HL-60 (cell line): ENCODE measurements around the gene STRA8.

Source experiments
- DNase-seq, 2 experiments: peaks; one replicate each; pipeline ENCODE4 v3.0.0-alpha.2; 2010 to 2020; ENCODE audit warnings: low read depth in 1 of 2, low spot score in 1 of 2
- H3K27ac ChIP-seq: fragments of 250-450 bp; sonication (Bioruptor Pico); replicated peaks from 2 replicates; pipeline ENCODE4 v1.5.1; 2020; ENCODE audit warnings: mild to moderate bottlenecking, moderate library complexity
- H3K27me3 ChIP-seq: fragments of 250-450 bp; sonication (Bioruptor Pico); 2 replicates; pipeline ENCODE4 v1.5.1; 2021; ENCODE audit warnings: mild to moderate bottlenecking, moderate library complexity; ENCODE audit not compliant: insufficient read depth, poor library complexity, severe bottlenecking
- H3K4me3 ChIP-seq: replicated peaks from 2 replicates; pipeline ENCODE4 v1.5.1; 2011; ENCODE audit warnings: mild to moderate bottlenecking, control low read depth, low read length; ENCODE audit not compliant: insufficient read depth
- CTCF ChIP-seq: IDR thresholded peaks from one replicate; pipeline ENCODE4 v1.5.1; 2011; ENCODE audit warnings: low read length, control low read depth, inconsistent platforms; ENCODE audit not compliant: insufficient read depth
- GABPA ChIP-seq: IDR thresholded peaks from 2 replicates; pipeline ENCODE4 v1.6.1; 2012; ENCODE audit warnings: low read depth
- POLR2AphosphoS5 ChIP-seq: IDR thresholded peaks from 2 replicates; pipeline ENCODE4 v1.6.1; 2012; ENCODE audit warnings: low read depth
- REST ChIP-seq: IDR thresholded peaks from 2 replicates; pipeline ENCODE4 v1.6.1; 2012; ENCODE audit warnings: low read depth; ENCODE audit not compliant: insufficient replicate concordance
- SPI1 ChIP-seq: IDR thresholded peaks from 2 replicates; pipeline ENCODE4 v1.6.1; 2012; ENCODE audit warnings: low read depth, mild to moderate bottlenecking, borderline replicate concordance

STRA8 gene

GRCh38 chr7:135247746-135248471, 14.3 kb downstream of the STRA8 start:
- H3K4me3 ChIP-seq, result no peak overlapping the region
- TF ChIP-seq GABPA, result no peak
- no peaks in the 10 kb centered on the region for H3K27me3 ChIP-seq
- no peak for DNase-seq
- H3K27ac ChIP-seq, result no peak overlapping the region

- DNase-seq, result no peak
- Histone ChIP-seq H3K4me3 (no peak overlapping the region), H3K27ac (no peak overlapping the region), H3K27me3 (no peaks in the 10 kb centered on the region)
- TF ChIP-seq SPI1, result no peak
- TF ChIP-seq REST, result no peak
- TF ChIP-seq CTCF, result no peak
- no peak for TF ChIP-seq POLR2AphosphoS5
- TF ChIP-seq GABPA, result no peak
Observed at GRCh38 chr7:135248546-135248945, 14.9 kb downstream of the STRA8 start.

DNA sequence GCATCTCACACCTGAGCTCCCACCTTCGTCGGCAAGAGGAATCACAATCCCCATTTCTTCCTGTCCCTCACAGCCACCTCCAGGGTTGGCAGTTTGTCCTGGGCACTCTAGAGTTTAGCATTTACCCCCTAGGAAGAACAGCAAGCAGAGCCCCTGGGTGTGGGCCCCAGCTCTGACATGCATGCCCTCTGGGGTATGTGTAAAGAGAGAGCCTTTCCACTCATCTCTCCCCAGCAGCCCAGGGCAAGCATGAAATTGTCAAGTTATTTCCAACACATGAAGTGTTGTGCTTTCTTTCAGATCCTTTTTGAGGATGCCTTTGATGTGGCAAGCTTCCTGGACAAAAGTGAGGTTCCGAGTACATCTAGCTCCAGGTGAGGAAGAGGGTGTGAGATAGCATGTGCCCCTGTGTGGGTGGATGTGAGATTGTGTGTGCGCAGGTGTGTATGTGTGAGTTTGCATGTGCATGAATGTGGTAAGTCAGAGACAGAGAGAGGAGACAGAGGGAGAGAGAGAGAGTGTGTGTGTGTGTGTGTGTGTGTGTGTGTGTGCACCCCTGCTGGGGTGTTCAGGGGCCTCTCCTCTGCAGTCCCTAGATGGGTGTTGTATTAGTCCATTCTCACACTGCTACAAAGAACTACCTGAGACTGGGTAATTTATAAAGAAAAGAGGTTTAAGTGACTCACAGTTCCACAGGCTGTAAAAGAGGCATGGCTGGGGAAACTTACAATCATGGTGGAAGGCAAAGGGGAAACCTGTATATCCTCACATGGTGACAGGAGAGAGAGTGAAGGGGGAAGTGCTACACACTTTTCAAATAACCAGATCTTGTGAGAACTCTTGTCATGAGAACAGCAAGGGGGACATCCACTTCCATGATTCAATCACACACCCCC, 18.1 kb downstream of the STRA8 start:
- Histone ChIP-seq H3K27ac (no peak overlapping the region), H3K4me3 (no peak overlapping the region), H3K27me3 (no peaks in the 10 kb centered on the region)
- DNase-seq, result no peak
- no peak for TF ChIP-seq CTCF
- TF ChIP-seq SPI1, result no peak
- TF ChIP-seq GABPA, result no peak
- no peak for TF ChIP-seq REST
